AG20443 (cell line): ENCODE data around the gene ACY1.
A peak's percentile ranks its signal among the peaks of the same experiment; 100 is the strongest.

ENCODE experiments used
- DNase-seq: peaks from one replicate; pipeline ENCODE4 v3.0.0; 2012; ENCODE audit warnings: low spot score, mixed read lengths

Gene ACY1

GRCh38 chr3:51982838-51983577, at the start of gene ACY1:
Gene ACY1, plus strand, starts transcription at chr3:51983535. Its CDS starts 530 bp downstream, at chr3:51984065.
- peak; percentile 98 for DNase-seq

DNA sequence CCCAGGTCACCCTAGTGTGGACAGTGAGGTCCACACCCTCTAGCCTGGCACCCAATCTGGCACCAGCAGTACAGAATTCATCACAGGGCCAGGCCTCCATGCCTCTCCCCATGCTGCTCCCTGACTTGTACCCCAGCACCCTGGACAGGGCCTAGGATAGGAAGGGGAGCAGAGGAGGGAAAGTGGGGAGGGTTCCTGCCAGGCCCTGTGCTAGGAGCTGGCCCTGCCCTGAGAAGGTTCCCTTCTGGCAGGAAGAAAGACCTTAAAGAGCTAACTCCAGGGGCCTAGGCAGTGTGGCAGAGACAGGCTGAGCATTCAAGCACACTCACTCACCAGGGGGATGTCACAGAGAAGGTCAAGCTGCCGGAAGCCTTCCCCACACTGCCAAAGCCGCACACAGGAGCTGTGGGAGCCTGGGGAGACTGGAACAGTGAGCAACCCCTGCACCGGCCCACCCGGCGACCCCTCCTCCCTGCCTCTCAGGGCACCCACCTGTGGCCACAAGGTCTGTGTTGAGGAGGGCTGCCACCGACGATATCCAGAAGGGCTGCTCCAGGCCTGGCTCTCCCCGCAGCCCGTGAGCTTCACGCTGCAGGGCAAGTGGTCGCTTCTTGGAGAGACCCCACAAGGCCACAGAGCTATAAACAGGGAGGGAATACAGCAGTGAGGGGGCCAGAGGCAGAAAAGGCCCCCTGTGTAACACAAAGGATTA, 49.0 kb upstream of the ACY1 start:
- DNase-seq: peak; percentile 7

GRCh38 chr3:51934991-51935885, 48.1 kb upstream of the ACY1 start:
- peak; percentile 5 for DNase-seq

DNA sequence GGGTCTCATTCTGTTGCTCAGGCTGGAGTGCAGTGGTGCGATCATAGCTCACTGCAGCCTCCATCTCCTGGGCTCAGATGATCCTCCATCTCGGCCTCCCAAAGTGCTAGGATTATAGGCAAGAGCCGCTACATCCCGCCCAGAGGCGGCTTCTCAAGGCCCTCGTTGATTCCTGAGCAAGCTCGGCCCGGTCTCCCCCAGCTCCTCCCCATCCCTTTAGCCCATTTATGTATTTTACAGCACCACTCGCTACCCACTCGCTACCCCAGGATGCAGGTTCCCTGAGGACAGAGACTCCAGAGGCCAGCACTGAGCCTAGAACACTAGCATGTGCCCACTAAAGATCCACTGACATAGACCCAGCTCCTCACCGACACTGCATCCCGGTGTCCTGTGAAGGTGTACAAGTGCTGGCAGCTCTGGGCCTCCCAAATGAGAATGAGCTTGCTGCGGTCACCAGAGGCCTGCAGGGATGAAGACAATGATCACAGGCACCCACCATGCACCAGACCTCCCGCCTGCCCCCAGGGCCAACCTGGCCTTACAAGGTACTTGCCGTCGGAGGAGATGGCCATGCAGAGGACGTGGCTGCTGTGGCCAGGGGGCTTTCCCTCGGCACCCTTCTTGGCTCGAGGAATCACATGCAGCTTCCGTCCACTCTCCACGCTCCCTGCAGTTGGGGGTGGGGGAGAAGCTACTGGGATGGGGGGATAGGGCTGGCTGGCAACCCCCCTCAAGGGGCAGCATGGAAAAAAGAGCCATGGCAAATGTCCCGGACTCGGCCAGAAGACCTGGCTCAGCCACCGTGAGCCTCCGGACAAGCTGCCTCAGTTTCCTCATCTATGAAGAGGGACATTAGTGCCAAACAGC, 47.2 kb upstream of the ACY1 start:
- DNase-seq: peak; percentile 5

DNA sequence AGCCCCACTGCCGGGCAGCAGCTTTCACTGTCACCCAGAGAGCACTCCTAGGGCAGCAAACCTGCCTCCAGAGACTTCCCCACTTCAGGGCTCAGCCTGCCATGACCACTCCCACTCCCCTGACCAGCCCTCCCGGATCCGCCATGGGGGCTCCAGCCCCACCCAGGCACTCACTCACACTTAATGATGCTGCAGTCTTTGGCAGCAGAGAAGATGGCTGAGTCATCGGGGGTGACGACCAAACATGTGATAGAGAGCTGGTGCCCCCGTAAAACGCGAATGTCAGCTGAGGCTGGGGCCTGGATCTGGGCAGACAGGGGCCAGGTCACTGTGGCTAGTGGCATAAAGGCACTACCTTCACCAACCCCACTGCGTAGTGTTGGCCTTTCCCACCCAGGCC, 46.3 kb upstream of the ACY1 start:
- DNase-seq: peak; percentile 7

GRCh38 chr3:51937611-51938450, 45.5 kb upstream of the ACY1 start:
- DNase-seq: no peak

- no peak for DNase-seq
Observed at GRCh38 chr3:51938780-51939425, 44.4 kb upstream of the ACY1 start.

DNA sequence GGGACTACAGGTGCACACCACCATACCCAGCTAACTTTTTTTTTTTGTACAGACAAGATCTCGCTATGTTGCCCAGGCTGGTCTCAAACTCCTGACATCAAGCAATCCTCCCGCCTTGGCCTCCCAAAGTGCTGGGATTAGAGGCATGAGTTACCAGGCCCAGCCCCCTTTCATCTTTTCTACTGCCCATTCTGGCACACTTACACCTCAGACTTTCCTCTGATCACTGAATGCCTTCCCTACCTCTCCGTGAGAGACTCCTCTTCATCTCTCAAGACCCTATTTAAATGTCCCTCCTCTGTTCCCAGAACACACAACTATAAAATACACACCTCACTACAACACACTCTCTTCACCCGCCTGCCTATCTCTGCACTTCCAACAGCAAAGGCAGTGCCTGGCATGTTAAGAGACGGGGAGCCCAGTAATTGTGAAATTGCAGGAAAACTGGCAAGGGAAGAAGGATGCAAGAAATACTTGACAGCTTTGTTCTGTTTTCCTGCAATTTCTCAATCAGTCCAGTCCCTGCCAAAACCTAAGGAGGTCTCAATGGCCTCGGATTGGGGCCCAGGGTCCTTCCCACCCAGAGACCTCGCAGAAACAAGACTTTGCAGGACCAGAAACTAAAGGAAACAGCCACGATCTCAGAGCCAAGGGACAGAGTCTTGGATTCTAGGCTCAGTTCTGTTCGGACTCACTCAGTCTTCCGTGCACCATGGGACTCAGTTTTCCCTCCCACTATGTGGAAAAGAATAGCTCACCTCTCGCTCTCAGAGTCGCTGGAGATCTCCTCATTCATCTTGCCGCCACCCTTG, 42.5 kb upstream of the ACY1 start:
- peak; percentile 43 for DNase-seq

- DNase-seq: peak; percentile 26
Observed at GRCh38 chr3:51941463-51941797, 41.9 kb upstream of the ACY1 start.

GRCh38 chr3:51941798-51942602, 41.3 kb upstream of the ACY1 start, which contains the start of the genes PARP3 and RRP9:
Gene PARP3, plus strand, starts transcription at chr3:51942363. Its CDS starts 993 bp downstream, at chr3:51943356.
Gene RRP9, minus strand, starts transcription at chr3:51941904. Its CDS starts 37 bp downstream, at chr3:51941867.
- DNase-seq: peak; percentile 99

DNA sequence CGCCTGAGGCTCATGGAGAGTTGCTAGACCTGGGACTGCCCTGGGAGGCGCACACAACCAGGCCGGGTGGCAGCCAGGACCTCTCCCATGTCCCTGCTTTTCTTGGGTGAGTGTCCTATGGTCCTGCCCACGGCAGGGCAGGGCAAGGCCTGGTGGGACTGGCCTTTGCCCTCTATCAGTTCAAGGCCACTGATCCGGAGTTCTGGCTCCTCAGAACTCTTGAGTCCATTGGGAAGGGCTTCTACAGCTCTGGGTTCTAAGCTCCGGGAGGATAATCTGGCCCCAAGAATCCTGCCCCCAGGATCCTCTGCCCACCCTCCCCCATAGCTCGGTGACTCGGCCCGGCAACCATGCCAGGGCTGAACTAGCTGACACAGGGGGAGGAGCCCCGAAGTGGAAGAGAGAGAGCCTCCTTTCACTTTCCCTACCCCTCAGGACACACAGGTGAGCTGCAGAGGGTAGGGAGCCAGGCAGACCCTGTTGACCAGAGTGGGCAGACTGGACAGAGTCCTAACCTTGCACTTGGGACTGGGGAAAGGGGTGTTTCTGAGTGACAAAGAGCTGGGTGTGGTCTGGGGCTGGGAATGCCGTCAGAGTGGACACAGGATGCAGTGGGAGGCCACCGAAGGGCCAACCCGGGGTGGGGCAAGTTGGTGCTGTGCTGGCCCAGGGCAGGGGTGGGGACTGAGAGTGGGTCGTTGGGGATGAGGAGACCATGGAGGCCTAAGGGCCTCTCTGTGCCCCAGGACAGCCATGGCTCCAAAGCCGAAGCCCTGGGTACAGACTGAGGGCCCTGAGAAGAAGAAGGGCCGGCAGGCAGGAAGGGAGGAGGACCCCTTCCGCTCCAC, 40.5 kb upstream of the ACY1 start:
- peak; percentile 91 for DNase-seq

GRCh38 chr3:51943451-51944391, 39.6 kb upstream of the ACY1 start:
- DNase-seq: no peak

- DNase-seq: no peak
Observed at GRCh38 chr3:51944451-51945021, 38.8 kb upstream of the ACY1 start.

GRCh38 chr3:51945031-51945840, 38.1 kb upstream of the ACY1 start:
- DNase-seq: no peak
